IPS-11a (cell line): ENCODE data around the gene CACNA1C.

Experiments used
- H3K4me3 ChIP-seq: one replicate; pipeline ENCODE4 v1.5.1; 2013; ENCODE audit warnings: low read depth, low read length, control low read depth

The CACNA1C gene

DNA sequence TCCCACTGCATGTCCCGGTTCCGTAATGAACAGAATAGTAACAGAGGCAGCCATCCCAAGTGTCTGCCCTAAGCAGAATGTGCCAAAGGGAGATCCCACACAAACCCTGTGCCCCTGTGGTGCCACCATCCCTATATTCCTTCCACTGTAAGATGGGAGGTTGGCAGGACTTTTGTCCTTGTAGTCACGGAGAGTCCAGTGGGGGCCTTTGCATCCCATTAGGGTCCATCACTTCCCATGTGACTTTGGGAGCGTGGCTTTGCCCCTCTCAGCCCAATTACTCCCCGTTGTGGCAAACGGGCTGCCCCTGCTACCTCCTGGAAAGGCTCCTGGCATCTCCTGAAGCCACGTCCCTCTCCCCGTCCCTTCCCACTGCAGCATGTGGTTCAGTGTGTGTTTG, 552.5 kb downstream of the CACNA1C start:
- H3K4me3 ChIP-seq, result no peak overlapping the region

DNA sequence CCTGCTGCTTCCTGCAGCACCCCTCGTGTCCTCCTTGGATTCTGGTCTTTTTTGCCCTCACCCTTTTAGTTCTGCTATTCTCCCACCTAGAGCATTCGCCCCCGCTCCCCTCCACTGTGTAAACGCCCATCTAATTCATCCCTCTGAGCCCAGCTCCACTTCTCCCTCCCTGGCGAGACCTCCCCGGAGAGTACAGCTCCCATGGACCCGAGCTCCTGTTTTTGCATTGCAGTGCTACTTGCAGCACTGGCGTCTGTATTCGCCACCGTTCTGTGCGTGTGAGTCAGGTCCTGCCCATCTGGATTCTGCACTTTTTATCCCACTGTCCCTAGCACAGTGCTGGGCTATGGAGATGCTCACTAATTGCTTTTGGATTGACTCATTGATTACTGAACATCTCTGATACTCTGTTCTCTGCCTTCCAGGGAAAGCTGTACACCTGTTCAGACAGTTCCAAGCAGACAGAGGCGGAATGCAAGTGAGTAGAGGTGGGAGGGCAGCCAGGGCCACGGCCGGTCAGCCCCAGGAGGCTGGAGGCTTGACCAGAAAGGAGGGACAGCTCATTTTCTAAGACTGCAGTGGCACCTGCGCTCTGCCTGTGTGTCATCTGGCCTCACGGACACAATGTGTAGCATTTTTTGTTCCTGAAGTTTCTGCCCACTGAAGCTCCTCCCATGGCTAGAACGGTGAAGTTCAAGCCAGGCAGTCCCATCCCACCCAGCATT, 553.6 kb downstream of the CACNA1C start:
- no peak overlapping the region for H3K4me3 ChIP-seq

GRCh38 chr12:2607881-2608607, 555.3 kb downstream of the CACNA1C start:
- H3K4me3 ChIP-seq, result no peak overlapping the region

GRCh38 chr12:2608608-2608945, 555.8 kb downstream of the CACNA1C start:
- no peak overlapping the region for H3K4me3 ChIP-seq

DNA sequence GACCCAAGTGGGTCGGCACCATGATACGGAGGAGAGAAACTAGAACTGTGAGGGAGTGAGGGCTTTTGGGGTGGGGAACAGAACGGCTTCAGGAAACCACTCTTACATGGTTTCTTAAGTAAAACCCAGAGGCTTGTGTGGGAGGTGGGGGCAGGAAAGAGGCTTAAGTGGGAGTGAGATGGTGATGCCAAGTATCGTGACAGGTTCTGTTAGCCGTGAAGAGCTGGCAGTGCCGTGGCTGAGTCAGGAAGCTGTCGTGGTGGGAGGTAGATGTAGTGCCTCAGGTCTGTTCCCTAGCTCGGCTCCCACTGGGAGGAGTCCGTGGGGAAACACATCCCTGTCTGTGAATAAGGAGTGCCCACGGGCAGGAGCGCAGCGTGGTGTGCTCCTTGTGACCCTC, 556.2 kb downstream of the CACNA1C start:
- no peak overlapping the region for H3K4me3 ChIP-seq

- H3K4me3 ChIP-seq, result no peak overlapping the region
Measured at GRCh38 chr12:2610358-2610757, 557.6 kb downstream of the CACNA1C start.

DNA sequence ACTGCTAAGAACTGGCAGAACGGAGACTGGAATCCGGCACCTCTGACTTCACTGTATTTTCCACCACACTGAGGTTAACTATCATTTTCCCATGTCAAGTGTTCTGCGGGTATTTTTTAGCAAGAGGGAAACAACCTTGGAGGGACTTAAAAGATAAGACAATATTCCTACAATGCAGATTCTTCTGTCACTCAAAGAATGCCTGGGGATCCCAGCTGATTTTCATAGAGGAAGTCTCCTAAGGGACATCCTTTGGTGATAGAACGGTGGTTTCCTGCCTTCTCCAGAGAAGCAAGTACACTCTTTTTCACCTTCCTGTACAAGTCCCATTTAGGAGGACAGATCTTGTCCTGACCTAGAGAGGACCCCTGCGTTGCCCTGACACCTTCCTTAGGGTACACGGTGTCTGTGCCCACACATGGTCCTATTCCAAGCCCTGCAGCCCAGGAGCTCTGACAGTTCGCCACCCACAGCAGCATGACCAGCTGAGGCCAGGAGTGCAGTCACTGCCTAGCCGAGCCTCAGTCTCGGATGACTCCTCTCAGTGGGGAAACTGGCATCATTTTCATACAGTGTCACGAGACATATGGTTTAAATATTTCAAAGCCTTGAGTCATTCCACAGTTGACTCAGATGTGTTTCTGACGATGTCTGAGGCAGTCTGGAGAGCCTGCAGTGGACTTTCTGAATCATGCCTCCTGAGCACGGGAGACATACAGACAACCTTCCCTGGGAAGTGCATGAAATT, 560.7 kb downstream of the CACNA1C start:
- no peak overlapping the region for H3K4me3 ChIP-seq

DNA sequence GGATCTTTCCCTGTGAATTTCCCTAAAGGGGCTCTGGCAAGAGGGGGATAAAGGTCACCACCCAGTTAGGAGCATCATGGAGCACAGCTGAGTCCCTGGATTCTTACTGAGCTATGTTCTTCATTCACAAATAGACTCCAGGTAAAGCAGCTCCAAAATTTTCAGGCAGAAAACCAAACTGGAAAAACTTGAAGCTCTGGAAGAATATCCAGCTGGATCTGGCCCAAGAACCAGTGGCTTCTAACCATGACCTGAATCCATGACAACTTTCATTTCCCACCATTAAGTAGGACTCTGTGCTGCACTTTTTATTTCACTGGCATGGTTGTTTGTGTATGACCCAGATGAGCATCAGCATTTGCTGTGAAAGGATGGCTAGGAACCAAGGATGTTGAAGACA, 561.6 kb downstream of the CACNA1C start:
- H3K4me3 ChIP-seq, result no peak overlapping the region

DNA sequence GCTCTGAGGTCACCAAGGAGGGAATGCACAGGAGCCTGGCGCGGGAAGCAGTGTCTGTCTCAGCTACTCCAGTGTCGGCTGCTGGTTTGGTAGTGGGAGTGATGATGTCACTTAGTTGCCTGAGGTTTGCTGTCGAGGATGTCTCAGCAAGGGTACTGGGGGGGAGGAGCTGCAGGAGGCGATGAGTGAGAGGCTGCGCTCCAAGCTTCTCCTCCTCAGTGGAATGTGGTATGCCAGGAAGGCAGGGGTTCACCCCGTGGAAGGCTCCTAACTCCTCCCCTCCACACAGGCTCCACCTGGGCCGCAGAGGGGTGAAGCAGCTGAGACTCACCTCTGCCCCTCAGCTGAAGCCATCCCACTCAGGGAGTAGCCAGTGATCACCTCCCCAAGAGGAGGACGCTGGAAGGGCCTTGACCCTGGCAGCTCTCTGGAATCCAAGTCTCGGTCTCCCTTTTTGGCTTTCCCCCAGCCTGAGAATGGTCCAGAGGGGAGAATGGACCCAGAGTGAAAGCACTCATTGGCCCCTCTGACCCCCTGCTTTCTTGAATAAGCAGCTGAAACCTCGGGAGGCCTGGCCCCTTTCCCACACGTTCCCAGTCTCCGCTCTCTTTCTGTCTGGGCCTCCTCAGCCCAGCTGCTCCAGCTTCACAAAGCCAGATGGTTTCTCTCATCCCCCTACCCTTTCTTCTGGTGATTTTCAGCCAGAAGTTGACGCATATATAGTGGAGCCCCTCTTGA, 563.0 kb downstream of the CACNA1C start:
- H3K4me3 ChIP-seq, result no peak overlapping the region

DNA sequence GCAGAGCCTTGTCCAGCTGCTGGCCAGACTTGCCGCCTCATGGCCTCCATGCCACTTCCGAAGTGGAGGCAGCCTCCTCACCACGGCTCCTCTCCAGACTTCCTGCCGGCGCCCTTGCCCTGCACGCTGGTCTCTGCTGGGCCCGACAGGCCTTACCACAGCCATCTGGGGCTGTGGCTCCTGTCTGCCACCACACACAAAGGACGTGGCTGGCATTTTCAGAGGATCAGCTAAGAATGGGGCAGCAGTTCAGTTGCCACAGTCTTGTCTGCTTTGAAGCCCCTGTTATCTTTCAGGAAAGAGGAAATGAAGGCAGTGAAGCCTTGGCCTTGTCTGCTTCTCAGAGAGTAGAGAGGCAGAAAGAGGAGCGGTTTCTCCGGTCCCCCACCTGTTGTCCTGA, 564.0 kb downstream of the CACNA1C start:
- H3K4me3 ChIP-seq, result no peak overlapping the region

DNA sequence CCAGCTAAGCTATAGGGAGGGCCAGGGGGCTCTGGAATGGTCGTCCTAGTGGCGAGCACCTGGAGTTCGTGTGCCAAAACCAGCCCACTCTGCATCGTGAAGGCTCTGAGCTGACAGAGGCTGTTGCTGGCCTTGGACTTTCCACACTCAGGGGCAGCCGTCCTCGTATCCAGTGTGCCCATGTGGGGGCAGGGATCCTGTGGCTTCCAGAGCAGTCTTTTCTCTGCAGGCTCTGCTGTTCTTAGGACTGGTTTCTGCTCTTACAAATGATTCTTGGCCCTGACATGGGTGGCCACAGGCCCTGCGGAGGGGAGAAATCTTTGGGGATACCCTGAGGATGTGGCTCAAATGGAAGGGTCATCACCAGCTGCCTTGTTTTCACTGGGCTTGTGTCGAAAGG, 564.6 kb downstream of the CACNA1C start:
- no peak overlapping the region for H3K4me3 ChIP-seq

GRCh38 chr12:2618291-2618995, 565.7 kb downstream of the CACNA1C start:
- H3K4me3 ChIP-seq, result no peak overlapping the region

GRCh38 chr12:2619136-2619535, 566.3 kb downstream of the CACNA1C start:
- no peak overlapping the region for H3K4me3 ChIP-seq

GRCh38 chr12:2622460-2622859, 569.7 kb downstream of the CACNA1C start:
- H3K4me3 ChIP-seq, result no peak overlapping the region

- no peak overlapping the region for H3K4me3 ChIP-seq
Measured at GRCh38 chr12:2623472-2623871, 570.7 kb downstream of the CACNA1C start.

DNA sequence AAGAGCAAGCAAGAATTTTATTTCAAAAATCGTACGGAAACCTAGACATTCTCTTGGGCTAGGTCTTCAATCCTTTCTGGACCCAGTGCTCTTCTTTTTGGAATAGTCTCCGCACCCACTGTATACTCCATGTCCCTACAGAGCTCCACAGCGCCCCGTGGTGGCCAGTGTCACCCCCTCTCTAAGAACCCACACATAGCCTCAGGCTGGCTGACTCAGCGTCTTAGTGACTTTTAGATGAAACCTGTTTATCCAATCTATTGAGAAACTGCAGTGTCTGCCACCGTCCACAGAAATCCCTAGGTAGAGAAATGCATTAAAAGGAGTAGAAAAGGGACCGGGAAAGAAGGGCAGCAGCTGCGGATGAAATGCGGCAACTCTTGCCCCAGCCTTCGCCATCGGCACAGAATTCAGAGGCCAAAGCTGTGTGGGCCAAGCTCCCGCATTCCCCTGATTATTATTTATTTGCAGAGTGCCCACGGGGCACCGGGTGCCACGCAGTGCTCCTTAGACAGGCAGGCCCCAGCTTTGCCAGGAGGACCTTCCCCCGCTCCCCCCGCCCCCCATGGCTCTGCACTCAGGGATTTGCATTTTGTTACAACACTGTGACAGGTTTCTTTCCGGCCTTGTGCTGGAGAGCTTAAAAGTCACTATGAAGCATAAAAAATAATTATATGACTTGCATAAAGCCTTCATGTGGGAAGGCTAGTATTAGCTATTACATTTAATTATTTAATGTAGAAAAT, 571.9 kb downstream of the CACNA1C start:
- H3K4me3 ChIP-seq, result no peak overlapping the region

- H3K4me3 ChIP-seq, result no peak overlapping the region
Measured at GRCh38 chr12:2625289-2625612, 572.5 kb downstream of the CACNA1C start.

- no peak overlapping the region for H3K4me3 ChIP-seq
Measured at GRCh38 chr12:2627076-2627834, 574.5 kb downstream of the CACNA1C start.

GRCh38 chr12:2627835-2628191, 575.0 kb downstream of the CACNA1C start:
- no peak overlapping the region for H3K4me3 ChIP-seq

- H3K4me3 ChIP-seq, result no peak overlapping the region
Measured at GRCh38 chr12:2628401-2628800, 575.6 kb downstream of the CACNA1C start.
